GM20431 (cell line): ENCODE measurements around the gene SH3BGRL2.
"Not testable (repeated sequence)": the region's sequence is repeated elsewhere in the genome, so short reads cannot be mapped to it uniquely, and the experiment has no call there.

ENCODE experiments used
- in situ Hi-C: fragments of 300-500 bp; cut with MseI, MboI; formaldehyde crosslinking; loops from one replicate; pipeline ENCODE4 v1.15.0; 2020; ENCODE audit warnings: low sequenced_read_pairs; ENCODE audit not compliant: unreplicated experiment

Gene SH3BGRL2

GRCh38 chr6:79646561-79646960 lies 15.4 kb downstream of the SH3BGRL2 start:
- in situ Hi-C loops, result no loop called here

GRCh38 chr6:79647741-79648140 lies 16.6 kb downstream of the SH3BGRL2 start:
- in situ Hi-C loops, result no loop called here

GRCh38 chr6:79648328-79648727 lies 17.2 kb downstream of the SH3BGRL2 start:
- in situ Hi-C loops, result no loop called here

GRCh38 chr6:79649016-79649415 lies 17.9 kb downstream of the SH3BGRL2 start:
- in situ Hi-C loops, result no loop called here

GRCh38 chr6:79650950-79651349 lies 19.8 kb downstream of the SH3BGRL2 start:
- in situ Hi-C loops, result no loop called here

GRCh38 chr6:79656134-79656533 lies 25.0 kb downstream of the SH3BGRL2 start:
- in situ Hi-C loops, result no loop called here

GRCh38 chr6:79657238-79657637 lies 26.1 kb downstream of the SH3BGRL2 start:
- in situ Hi-C loops, result no loop called here

- in situ Hi-C loops, result not testable (repeated sequence)
Measured at GRCh38 chr6:79663655-79664054, 32.5 kb downstream of the SH3BGRL2 start.

GRCh38 chr6:79665725-79666551 lies 34.8 kb downstream of the SH3BGRL2 start:
- in situ Hi-C loops, result no loop called here

- in situ Hi-C loops, result no loop called here
Measured at GRCh38 chr6:79666634-79667033, 35.5 kb downstream of the SH3BGRL2 start.

GRCh38 chr6:79668381-79668780 lies 37.3 kb downstream of the SH3BGRL2 start:
- in situ Hi-C loops, result no loop called here

GRCh38 chr6:79669766-79670165 lies 38.6 kb downstream of the SH3BGRL2 start:
- in situ Hi-C loops, result no loop called here

GRCh38 chr6:79670789-79671188 lies 39.7 kb downstream of the SH3BGRL2 start:
- in situ Hi-C loops, result no loop called here

- in situ Hi-C loops, result no loop called here
Measured at GRCh38 chr6:79671600-79672266, 40.6 kb downstream of the SH3BGRL2 start.

- in situ Hi-C loops, result no loop called here
Measured at GRCh38 chr6:79672631-79673111, 41.5 kb downstream of the SH3BGRL2 start.

- in situ Hi-C loops, result no loop called here
Measured at GRCh38 chr6:79673947-79674346, 42.8 kb downstream of the SH3BGRL2 start.

- in situ Hi-C loops, result no loop called here
Measured at GRCh38 chr6:79676785-79677736, 45.9 kb downstream of the SH3BGRL2 start.

GRCh38 chr6:79682682-79683081 lies 51.6 kb downstream of the SH3BGRL2 start:
- in situ Hi-C loops, result not testable (repeated sequence)

- in situ Hi-C loops, result no loop called here
Measured at GRCh38 chr6:79684876-79685275, 53.7 kb downstream of the SH3BGRL2 start.

GRCh38 chr6:79686707-79687309 lies 55.7 kb downstream of the SH3BGRL2 start:
- in situ Hi-C loops, result no loop called here
